ENCODE data around the gene HERC2. TPM values are rescaled to one million over a fixed set of nuclear protein-coding genes. Genes with fewer than 3 reads are reported as not detected.
"Not testable (repeated sequence)": the region's sequence is repeated elsewhere in the genome, so short reads cannot be mapped to it uniquely, and the experiment has no call there.

Gene HERC2
- total RNA-seq, 1 donor from 2014 or later, result 54.5 TPM

DNA sequence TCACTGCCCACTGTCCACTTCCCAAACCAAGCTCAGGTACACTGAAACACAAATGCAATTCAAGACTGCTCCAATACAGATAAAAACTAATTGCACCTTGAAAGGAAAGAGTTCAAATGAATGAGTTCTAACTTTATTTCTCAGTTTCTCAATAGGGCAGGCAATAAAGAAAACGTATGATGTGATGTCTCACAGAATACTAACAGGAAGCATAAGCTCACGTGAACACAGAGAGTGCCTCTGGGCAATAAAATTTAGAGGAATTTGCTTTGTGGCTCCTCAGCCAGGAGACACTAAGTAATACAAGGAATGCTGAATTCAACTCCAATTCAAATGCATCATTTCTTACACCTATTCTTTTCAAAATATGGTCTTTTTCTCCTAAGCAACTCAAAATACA, 140.6 kb downstream of the HERC2 start:
- no peak for DNase-seq

DNA sequence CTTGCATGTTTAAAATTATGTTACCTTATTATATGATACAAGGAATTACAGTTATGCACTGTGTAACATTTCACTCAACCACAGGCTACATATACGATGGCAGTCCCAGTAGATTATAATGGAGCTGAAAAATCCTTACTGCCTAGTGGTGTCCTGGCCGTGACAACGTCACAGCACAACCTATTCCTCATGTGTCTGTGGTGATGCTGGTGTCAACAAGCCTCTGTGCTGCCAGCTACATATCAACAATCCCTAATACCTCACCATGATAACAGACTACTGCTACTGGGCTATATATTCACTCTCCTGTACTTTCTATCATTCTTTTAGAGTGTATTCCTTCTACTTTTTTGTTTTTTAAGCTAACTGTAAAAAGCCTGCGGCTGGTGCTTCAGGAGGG, 142.7 kb downstream of the HERC2 start:
- no peak for DNase-seq

DNA sequence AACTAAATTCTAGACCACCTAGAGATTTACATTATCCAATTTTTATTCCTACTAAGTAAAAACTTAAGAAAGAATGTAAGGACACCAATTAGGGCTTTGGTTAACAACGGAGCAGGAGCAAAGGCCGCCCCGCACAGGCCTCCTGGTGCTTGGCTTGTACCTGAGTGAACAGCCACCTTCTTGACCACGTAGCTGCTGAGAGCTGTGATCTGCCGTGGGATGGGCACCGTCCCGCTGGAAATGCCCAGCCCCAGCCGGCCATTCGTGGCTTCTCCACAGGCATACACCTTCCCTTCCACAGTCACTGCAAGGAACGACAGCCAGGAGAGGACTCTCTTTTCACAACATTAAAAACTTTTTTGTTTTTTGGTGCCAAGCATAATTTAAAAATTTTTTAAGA, 143.3 kb downstream of the HERC2 start:
- DNase-seq, result no peak

DNA sequence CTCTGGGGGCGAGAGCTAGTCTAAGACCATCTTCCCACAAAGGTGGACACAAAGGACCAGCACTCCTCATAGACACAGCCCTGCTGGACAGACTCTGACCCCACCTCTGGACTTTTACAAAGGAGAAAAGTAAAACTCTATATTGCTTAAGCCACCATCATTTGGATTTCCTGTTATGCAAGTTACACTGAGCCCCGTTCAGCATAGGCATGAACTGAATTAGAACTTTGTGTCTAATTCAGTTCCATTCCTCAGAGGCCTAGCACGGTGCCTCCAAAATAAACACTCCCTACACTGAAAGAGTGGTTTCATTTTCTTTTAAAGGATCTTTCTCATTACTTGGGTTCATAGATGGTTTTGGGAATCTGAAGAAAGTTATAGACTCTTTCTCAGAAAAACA, 143.7 kb downstream of the HERC2 start:
- peak; percentile 29 for DNase-seq

DNA sequence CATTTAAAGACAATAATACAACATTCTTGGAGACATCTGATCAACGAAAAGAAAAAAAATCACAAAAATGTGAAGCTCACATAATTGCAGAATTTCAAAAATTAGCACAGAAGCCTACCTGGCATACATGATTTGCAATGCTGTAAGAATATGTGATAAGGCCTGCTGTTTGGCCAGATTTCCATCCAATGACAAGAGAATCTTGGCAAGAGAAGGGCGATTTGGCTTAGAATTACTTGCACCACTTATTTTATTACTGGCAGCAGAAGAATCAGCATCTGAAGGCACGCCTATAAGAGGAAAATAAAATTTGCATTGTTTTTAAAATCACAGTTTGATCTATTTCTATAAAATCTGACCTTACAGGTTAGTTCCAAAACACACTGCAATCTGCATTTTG, 152.6 kb downstream of the HERC2 start:
- DNase-seq, result no peak

DNA sequence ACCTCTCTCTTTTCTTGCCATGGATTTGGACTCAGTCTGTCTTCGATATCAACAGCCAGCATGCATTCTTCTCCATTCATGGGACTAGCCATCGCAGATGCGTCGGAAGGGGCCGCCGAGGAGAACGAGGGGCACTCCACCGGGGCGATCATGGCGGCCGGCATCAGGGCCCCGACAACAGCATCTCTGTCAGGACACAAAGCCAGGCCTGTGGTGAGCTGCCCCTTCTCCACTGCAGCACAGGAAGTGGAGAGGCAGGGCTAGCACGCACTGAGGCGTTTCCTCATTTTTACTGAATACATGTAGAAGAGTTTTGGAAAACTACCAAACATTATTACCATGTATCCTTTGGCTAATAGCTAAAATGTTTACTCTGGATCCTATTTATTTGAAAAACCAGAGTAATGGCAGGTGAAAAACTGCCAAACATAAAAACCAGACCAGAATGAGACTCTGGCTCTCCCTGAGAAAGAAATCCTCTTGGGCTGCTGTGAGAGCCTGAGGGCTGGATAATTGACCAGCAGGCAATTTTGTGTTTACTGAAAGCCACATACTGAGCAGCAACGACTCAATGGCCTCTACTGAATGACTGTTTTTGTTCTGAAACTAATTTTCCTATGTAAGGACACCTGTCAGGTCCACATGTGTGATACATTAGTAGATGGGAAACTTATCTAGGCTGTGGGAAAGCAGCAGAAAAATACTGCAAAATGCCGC, 153.4 kb downstream of the HERC2 start:
- DNase-seq, result not testable (repeated sequence)

DNA sequence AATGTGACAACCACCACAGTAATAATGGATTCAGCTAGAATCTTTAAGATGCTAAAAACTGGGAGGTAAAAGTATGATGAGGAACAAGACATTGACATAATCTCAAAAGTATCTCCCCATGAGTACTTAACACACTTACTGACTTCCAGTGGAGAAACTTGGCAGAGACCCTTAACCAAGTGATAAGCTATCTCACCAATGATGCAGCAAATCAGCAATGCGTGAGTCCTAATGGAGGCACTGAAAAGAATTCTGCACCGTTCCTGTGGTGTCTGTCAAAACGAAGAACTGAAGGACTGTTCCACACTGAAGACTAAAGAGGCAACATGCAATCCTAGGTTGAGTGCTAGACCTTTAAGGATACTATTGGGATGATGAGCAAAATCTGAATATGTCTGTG, 154.9 kb downstream of the HERC2 start:
- DNase-seq, result no peak

DNA sequence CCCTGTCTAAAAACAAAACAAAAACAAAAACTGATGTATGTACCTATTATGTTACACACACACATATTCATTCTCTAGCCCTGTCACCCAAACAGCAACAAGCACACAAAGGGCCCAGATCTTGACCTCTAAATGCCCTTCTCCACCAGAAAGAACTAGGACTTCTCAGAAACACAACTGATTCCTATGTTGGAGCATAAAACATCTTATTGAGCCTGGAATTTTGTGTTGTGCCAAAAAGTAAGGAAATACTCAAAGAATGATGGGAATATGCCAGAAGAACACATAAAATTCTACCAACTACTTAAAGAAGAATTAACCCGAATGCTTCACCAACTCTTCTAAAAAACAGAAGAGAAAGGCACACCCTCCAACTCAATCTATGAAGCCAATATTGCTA, 156.2 kb downstream of the HERC2 start:
- no peak for DNase-seq

DNA sequence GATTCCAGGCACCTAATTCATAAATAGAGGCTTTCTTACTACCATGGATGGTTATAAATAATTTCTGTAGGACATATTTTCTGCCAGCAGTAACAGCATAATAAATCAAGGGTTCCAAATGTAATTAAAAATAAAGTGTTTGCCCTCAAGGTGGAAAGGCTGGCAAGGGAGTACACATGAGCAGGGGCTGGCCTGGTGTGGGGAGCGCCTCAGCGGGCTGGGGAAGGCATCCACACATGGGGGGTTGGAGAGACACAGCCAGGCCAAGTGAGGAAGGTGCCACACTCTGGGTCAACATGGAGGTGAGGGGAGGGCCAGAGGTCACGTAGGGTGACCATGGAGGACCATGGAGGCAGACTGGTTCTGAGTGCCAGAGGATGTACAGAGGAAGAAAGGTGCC, 157.1 kb downstream of the HERC2 start:
- no peak for DNase-seq

DNA sequence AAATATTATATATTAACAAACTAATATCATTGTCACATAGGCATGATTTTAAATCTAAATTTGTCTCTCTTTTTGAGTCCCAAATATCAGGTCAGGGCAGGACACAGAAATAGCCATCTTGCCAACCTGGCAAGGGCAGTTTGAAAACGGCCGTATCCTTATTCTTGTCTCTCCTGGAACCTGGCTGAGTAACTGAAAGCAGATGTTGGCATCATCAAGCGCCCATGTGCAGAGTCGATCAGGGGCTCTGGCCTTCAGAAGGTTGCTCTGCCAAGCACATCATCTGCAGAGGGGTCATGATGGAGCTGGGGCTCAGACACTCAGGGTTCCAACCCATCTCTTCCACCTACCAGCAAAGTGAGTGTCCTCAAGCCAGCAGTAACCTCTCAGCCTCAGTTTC, 167.7 kb downstream of the HERC2 start:
- no peak for DNase-seq

DNA sequence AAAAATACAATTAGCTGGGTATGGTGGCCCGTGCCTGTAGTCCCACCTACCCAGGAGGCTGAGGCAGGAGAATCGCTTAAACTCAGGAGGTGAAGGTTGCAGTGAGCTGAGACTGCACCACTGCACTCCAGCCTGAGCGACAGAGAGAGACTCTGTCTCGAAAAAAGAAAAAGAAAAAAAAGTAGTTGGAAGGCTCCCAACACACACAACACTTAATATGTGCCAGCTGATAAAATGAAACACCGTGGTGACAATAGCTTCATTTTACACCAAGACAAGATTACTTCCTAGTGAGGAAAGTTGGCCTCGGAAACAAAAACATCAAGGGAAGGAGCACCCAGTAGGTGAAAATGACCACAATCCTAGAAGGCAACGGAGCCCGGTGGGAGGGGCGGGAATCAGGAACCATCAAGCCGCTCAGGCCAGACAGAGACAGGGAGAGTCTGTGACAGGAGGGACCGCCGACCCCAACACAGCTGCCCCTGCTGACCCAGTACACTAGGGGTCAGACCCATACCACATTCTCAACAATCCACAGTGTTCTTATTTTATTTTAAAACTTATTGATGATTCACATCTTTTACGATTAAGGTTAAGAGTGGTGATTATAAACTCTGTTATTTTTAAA, 168.4 kb downstream of the HERC2 start:
- no peak for DNase-seq

DNA sequence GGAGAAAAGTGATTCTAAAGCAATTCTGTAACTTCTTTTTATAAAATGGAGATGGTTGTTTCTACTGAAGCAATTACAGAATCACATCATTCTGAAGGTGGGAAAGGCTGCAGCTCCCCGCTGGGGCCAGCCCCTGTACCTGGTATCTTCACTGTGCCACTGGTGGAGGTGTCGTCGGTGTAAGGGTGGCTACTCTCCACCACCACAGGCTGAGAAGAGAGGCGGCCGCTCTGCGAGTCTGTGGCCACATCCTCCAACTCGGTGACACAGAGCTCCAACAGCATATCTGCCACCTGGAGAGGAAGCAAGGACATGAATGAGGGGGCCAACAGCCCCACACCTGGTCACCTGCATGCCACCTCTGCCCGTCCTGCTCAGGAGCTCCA, 169.4 kb downstream of the HERC2 start:
- DNase-seq, result not testable (repeated sequence)

DNA sequence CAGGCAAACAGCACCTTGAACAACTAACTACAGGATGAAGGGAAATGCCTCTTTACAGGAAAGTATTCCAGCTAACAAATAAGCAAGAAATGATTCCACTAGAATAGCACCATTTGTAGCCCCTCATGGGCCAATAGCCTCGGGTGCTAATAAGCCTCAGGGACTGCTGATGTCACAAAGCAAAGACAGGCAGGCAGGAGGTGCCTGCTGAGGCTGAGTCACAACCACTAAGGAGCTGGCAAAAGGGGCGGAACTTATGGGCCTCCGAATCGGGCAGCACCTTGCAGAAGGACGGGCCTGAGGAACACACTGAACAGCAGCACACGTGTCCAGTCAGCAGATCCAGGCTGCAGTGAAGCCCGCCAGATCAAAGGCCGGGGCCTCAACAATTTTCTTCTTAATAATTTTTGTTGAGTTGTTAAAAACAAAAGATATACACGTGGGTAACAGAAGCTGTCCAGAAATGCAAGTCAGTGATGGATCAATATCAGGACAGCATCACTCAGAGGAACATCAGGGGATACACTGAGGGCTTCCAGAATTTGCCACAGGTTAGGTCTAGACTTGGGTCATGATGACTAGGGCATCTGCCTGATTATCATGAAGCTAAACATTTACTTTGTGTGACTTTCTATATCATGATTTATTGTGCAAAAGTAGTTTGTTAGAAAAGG, 170.0 kb downstream of the HERC2 start:
- not testable (repeated sequence) for DNase-seq

DNA sequence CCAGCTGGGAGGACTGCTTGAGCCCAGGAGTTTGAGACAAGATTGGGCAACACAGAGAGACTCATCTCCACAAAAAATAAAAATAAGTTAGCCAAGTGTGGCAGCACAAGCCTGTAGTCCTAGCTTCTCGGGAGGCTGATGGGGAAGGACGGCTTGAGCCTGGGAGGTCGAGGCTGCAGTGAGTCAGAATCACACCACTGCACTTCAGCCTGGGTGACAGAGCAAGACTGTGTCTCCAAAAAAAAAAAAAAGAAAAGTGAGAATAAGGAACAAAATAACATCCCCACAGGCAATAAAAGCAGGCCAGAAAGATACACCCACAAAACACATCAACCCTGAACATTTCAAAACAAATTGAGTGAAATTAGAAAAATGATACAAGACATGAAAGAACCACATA, 174.2 kb downstream of the HERC2 start:
- DNase-seq, result no peak

DNA sequence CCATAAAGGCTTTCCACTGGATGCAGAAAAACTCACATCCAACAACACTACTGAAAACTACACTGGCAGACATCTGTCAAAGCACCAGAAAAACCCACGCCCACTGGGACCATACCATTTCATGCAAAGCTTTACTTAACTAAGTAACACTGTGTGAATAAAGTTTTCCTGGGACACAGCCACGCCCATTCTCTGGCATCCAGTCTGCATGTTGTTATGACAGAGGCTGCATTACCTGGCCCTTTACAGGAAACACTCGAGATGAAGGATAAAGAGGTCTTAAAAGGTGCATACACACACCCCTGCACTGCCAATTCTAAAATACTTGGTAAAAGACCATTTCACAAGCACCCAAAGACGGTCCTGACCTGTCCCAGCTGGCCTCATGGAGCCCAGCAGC, 176.6 kb downstream of the HERC2 start:
- DNase-seq, result not testable (repeated sequence)

DNA sequence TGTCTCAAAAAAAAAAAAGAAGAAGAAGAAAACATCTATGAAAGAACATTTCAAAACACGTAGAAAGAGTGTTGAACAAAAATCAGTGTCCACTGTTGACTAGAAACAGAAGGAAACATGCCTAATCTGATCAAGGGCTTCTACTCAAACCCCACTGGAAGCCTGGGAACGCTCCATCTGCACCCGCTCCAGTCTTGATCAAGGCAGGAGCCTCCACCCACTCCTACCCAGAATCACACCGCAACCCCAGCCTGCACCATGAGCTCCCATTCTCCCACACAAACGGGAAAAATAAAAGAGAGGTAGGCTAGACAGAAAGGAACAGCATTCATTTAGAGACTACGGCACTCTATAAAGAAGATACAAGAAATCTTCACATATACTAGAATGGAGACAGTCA, 181.9 kb downstream of the HERC2 start:
- DNase-seq, result no peak

DNA sequence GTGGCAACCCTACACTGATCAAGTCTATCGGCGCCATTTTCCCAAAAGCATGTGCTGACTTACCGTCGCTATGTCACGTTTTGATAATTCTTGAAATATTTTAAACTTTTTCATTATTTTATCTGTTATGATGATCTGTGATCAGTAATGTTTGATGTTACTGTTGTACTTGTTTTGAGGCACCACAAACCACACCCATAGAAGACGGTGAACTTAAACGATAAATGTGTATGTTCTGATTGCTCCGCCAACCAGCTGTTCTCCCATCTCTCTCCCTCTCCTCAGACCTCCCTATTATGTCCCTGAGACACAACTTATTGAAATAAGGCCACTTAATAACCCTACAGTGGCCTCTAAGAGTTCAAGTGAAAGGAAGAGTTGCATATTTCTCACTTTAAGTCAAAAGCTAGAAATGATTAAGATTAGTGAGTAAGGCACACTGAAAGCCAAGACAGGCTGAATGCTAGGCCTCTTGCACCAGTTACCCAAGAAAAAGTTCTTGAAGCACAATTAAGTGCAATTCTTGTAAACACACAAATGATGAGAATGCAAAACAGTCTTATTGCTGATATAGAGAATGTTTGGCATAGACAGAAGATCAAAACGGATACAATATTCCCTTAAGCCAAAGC, 184.5 kb downstream of the HERC2 start:
- DNase-seq, result not testable (repeated sequence)

DNA sequence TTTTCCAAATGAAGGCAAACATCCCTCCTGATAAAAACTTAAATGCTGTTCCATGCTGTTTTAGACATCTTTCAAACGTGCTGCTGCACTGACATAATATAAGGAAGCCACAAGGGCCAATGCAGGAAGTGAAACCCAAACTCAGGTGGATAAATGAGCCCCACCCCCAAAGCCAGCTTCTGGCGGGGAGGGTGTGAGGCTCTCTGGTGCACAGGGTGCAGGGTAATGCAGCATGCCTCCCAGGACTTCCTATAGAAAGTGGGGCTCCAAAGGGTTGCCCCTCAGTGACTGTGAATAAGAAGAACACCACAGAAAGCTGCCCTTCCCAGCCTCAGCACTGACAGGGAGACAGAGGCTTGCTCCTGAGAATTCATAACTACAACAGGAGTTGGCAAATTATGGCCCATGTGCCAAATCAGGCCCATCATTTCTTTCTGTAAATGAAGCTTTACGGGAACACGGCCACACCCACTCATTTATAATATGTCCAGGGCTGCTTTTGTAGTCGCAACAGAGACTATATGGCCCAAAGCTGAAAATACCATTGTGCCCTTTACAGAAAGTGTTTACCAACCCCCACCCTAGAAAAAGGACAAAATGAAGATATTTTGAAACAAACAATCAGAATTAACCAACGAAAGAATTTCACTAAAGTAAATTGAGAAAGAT, 185.6 kb downstream of the HERC2 start:
- not testable (repeated sequence) for DNase-seq

DNA sequence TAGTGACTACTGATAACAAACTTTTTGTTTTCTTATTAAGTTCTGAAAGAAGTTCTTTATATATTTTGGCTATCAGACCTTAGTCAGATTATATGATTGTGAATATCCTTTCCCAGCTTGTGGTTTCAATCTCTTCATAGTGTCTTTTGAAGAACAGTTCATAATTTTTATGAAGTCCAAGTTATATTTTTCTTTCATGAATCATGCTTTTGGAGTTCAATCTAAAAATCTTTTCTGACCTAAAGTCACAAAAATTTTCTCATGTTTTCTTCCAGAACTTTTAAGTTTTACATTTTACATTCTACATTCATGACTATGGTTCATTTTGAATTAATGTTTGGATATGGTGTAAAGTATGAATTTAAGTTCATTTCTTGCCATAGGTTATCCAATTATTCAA, 188.7 kb downstream of the HERC2 start:
- no peak for DNase-seq

DNA sequence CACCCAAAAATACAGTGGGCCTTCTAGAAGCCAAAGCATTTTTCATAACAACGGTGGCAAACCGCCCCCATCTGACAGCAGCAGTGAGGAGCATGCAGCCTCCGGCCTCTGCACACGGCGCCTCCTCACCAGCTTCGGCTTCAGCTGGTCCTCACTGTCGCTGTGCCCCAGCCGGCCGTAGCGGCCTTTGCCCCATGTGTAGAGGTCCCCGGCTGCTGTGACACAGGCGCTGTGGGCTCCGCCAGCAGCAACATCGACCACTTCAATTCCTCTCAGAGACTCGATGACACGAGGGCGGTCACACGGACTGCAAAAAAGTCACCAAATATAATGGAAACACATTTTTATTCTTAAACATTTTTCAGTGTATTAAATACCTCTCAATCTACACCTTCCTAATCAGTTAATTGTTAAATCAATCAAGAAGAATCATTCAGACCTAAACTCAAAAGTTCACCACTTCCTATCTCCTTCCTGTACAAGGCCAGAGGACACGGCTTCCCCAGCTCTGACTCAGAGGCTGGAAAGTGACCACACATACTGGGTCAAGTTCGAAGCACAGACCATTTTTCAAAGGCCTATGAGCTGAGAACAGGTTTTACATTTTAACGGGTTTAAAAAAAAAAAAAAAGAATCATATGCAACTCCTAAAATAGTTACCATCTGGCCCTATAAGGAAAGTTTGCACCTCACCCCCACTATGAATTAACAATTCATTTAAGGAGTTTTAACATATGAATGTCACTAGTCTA, 189.3 kb downstream of the HERC2 start:
- DNase-seq, result no peak

DNA sequence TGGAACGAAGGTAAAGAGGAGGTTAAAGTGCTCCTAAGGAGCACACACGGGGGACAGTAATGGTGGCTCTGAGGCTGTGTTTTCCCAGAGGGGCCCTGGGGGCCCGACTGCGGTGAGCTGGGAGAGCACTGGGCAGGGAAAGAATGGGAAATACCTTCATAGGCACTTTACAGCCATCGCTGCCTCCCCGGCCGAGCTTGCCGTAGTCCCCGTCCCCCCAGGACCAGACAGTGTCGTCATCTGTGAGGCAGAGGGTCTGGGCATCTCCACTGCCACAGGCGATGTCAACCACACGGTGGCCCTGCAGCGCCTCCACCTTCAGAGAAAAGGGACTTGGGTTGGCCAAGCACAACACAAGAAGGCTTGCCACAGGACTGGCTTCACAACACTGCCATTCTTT, 190.0 kb downstream of the HERC2 start:
- DNase-seq, result no peak

DNA sequence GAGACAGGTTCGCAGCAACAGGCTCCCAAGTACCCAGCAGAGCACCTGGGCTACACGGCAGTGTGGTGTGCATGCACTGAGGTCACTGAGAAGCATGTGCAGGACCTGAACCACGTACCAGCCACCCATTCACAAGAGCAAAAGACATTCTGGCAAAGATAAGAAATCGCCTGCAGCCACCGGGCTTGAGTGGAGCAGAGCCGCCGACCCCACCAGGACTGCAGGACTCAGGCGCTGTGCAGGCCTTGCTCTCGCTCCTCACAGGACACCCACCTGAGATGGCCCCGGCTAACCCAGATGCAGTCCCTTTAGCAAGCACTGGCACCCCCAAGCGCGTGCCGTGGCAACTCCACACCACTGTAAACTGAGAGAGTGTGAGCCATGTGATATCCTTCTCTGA, 190.6 kb downstream of the HERC2 start:
- DNase-seq, result no peak
